SU-DHL-6 (cell line): ENCODE measurements around the gene GLG1.

Experiments used
- H2AFZ ChIP-seq: fragments of 200-600 bp; sonication (generic); 2 replicates; pipeline ENCODE4 v1.6.1; 2014; ENCODE audit warnings: low read depth, mild to moderate bottlenecking, moderate library complexity, mixed read lengths, antibody characterized with exemption, low read length; ENCODE audit not compliant: severe bottlenecking
- H3F3A ChIP-seq: fragments of 200-600 bp; shearing (Covaris generic); 2 replicates; pipeline ENCODE4 v1.6.0; 2016; ENCODE audit warnings: antibody characterized with exemption, mild to moderate bottlenecking; ENCODE audit not compliant: insufficient read depth
- H3K27ac ChIP-seq: fragments of 200-600 bp; sonication (generic); 2 replicates; pipeline ENCODE4 v1.5.1; 2016; ENCODE audit warnings: low read depth, mild to moderate bottlenecking, low read length, moderate library complexity, mixed read lengths
- H3K27me3 ChIP-seq: fragments of 200-600 bp; sonication (generic), shearing (Covaris generic); 2 replicates; pipeline ENCODE4 v1.6.0; 2014; ENCODE audit warnings: mild to moderate bottlenecking, low read length
- H3K36me3 ChIP-seq: fragments of 200-600 bp; sonication (generic); 2 replicates; pipeline ENCODE4 v1.6.1; 2014; ENCODE audit warnings: mild to moderate bottlenecking, low read length, mixed read lengths
- H3K4me2 ChIP-seq: fragments of 300-600, 200-600 bp; shearing (Covaris generic), sonication (generic); 2 replicates; pipeline ENCODE4 v1.6.0; 2014; ENCODE audit warnings: low read length, low read depth, mild to moderate bottlenecking; ENCODE audit not compliant: poor library complexity, severe bottlenecking
- H3K4me3 ChIP-seq: fragments of 200-600 bp; sonication (generic); 2 replicates; pipeline ENCODE4 v1.5.1; 2014; ENCODE audit warnings: antibody characterized with exemption, low read length, mild to moderate bottlenecking, mixed read lengths; ENCODE audit not compliant: insufficient read depth, poor library complexity, severe bottlenecking
- H3K79me2 ChIP-seq: fragments of 200-600 bp; sonication (generic); 2 replicates; pipeline ENCODE4 v1.6.1; 2014; ENCODE audit warnings: mild to moderate bottlenecking, low read length, moderate library complexity; ENCODE audit not compliant: insufficient read depth
- H3K9ac ChIP-seq: fragments of 200-600 bp; sonication (generic); 2 replicates; pipeline ENCODE4 v1.7.0; 2014; ENCODE audit warnings: mild to moderate bottlenecking, low read length
- H3K9me2 ChIP-seq: fragments of 200-600 bp; sonication (generic); replicated peaks from 2 replicates; pipeline ENCODE4 v1.6.1; 2014; ENCODE audit warnings: low read length; ENCODE audit not compliant: insufficient read depth
- H3K9me3 ChIP-seq: fragments of 200-600 bp; sonication (generic); 2 replicates; pipeline ENCODE4 v1.6.1; 2014; ENCODE audit warnings: low read length, mixed read lengths; ENCODE audit not compliant: insufficient read depth
- H4K20me1 ChIP-seq: fragments of 200-600 bp; sonication (generic); 2 replicates; pipeline ENCODE4 v1.6.1; 2014; ENCODE audit warnings: low read depth, mild to moderate bottlenecking, antibody characterized with exemption, low read length, moderate library complexity, mixed read lengths
- EZH2phosphoT487 ChIP-seq: fragments of 200-600 bp; sonication (generic), shearing (Covaris generic); conservative IDR thresholded peaks from 2 replicates; pipeline ENCODE4 v1.6.1; 2018; ENCODE audit warnings: mild to moderate bottlenecking, antibody characterized with exemption, low read length, moderate library complexity, mixed read lengths
- TF ChIP-seq, protein P1 (sequence below): fragments of 200-600 bp; sonication (generic); IDR thresholded peaks from one replicate; pipeline ENCODE4 v1.5.1; 2017; ENCODE audit warnings: antibody characterized with exemption, mild to moderate bottlenecking, low read length, moderate library complexity; ENCODE audit not compliant: insufficient read depth, poor library complexity, severe bottlenecking

GLG1 gene

DNA sequence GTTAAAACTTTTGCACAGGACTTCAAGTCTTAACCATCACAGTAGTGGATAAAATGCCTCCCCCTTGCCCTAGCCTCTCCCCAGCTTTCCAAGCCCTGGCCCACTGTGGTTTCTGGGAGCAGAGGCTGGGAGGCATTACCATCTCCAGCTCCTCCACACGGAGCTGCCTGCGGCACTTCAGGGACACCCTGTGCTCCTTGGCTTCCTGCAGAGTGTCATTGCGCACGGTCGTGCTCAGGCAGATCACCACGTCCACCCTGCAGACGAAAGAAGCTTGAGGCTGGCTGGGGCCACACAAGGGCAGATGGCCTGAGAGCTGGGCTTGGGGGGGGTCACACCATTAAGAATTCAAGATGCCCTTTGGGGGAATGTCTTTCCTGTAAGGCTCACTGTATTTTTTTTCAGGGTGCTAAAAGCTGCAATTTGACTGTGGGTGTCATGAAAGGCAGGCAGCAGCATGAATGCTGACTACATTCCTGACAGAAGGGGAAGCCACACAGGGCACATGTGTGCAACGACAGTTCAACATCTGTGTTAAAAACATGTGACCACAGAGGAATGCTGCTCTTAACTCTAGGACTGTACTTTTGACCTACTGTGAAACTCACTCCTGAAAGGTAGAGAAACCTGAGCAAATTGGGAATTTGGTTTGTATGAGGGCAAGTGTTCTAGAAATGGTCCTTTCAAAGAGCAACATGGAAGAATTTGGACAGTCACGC, 137.9 kb downstream of the GLG1 start:
- Histone ChIP-seq H3F3A (no peaks in the 10 kb centered on the region), H3K4me2 (no peak overlapping the region), H2AFZ (no peak overlapping the region), H3K27me3 (no peaks in the 10 kb centered on the region), H3K4me3 (no peak overlapping the region), H3K9me2 (no peaks in the 10 kb centered on the region), H3K79me2 (no peaks in the 10 kb centered on the region), H3K9me3 (no peaks in the 10 kb centered on the region), H3K9ac (no peak overlapping the region), H3K27ac (no peak overlapping the region), H3K36me3 (no peaks in the 10 kb centered on the region), H4K20me1 (no peaks in the 10 kb centered on the region)
- TF ChIP-seq, protein P1, sequence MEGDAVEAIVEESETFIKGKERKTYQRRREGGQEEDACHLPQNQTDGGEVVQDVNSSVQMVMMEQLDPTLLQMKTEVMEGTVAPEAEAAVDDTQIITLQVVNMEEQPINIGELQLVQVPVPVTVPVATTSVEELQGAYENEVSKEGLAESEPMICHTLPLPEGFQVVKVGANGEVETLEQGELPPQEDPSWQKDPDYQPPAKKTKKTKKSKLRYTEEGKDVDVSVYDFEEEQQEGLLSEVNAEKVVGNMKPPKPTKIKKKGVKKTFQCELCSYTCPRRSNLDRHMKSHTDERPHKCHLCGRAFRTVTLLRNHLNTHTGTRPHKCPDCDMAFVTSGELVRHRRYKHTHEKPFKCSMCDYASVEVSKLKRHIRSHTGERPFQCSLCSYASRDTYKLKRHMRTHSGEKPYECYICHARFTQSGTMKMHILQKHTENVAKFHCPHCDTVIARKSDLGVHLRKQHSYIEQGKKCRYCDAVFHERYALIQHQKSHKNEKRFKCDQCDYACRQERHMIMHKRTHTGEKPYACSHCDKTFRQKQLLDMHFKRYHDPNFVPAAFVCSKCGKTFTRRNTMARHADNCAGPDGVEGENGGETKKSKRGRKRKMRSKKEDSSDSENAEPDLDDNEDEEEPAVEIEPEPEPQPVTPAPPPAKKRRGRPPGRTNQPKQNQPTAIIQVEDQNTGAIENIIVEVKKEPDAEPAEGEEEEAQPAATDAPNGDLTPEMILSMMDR: no peak
- TF ChIP-seq EZH2phosphoT487: no peak

DNA sequence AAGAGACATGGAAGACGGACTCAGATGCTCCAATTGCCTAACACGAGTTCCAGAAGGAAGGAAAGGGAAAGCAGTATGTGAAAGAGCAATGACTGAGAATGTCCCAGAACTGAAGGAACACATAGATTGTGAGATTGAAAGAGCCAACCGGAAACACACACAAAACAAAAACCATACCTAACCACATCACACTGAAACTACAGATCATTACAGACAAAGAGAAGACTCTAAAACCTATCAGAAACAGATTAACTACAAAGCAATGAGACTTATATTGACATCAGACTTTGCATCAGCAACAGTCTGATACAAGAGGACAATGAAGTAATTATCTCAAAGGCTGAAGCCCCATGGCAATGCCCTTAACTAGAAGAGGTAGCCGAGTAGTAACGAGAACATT, 140.0 kb downstream of the GLG1 start:
- H3K36me3 ChIP-seq: no peaks in the 10 kb centered on the region
- H3K4me2 ChIP-seq: no peak overlapping the region
- H4K20me1 ChIP-seq: no peaks in the 10 kb centered on the region
- no peak overlapping the region for H3K27ac ChIP-seq
- H3K4me3 ChIP-seq: no peak overlapping the region
- no peaks in the 10 kb centered on the region for H3F3A ChIP-seq
- no peak overlapping the region for H2AFZ ChIP-seq
- no peak for TF ChIP-seq EZH2phosphoT487
- TF ChIP-seq, protein P1: no peak
- H3K9ac ChIP-seq: no peak overlapping the region
- no peaks in the 10 kb centered on the region for H3K9me3 ChIP-seq
- H3K27me3 ChIP-seq: no peaks in the 10 kb centered on the region
- no peaks in the 10 kb centered on the region for H3K79me2 ChIP-seq
- H3K9me2 ChIP-seq: no peaks in the 10 kb centered on the region

DNA sequence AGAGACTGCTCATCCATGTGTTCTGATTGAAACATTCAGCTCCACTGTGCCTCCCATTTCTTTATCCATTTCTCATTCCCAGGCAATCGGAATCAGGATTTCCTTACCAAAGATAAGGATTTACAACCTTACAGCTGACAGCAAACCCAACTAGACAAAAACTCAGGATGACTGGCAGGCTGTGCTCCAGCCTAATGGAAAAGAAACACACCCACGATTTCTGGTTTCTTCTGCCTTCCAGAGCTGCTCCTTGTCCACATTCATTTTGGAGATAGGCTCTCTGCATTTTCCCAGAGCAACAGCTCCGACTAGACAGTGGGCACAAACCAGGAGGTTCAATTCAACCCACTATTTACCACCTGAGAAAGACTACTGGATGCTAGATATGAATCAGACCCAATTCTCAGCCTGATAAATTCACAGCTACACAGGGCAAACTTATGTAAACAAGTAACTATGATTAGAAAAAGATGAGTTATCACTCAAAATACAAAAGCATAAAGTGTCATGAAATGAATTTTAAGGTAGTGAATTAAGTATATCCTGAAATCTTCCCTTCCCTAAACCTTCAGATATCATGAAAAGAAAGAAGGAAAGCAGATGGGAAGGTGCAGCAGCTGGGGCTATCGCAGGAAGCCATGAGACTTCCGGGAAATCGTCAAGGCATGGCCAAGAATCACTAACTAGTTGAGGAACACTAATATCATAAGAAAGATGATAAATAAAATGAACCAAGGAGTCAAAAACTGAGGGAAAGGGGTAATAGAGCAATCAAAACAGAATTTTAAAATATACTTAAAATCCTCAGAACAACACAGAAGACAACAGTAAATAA, 140.8 kb downstream of the GLG1 start:
- H3K27ac ChIP-seq: no peak overlapping the region
- H2AFZ ChIP-seq: no peak overlapping the region
- TF ChIP-seq, protein P1: no peak
- TF ChIP-seq EZH2phosphoT487: no peak
- no peaks in the 10 kb centered on the region for H3F3A ChIP-seq
- H3K9me2 ChIP-seq: no peaks in the 10 kb centered on the region
- no peak overlapping the region for H3K4me2 ChIP-seq
- no peaks in the 10 kb centered on the region for H4K20me1 ChIP-seq
- H3K36me3 ChIP-seq: no peaks in the 10 kb centered on the region
- H3K9ac ChIP-seq: no peak overlapping the region
- no peaks in the 10 kb centered on the region for H3K79me2 ChIP-seq
- H3K4me3 ChIP-seq: no peak overlapping the region
- H3K9me3 ChIP-seq: no peaks in the 10 kb centered on the region
- no peaks in the 10 kb centered on the region for H3K27me3 ChIP-seq
